Mesenchymal stem cell (in vitro differentiated cells and primary cell): ENCODE data around the gene GALNT10.

ENCODE experiments used
- DNase-seq: peaks from one replicate; pipeline ENCODE4 v3.0.0-alpha.2; 2013
- H2AFZ ChIP-seq: one replicate; pipeline ENCODE4 v1.6.1; 2013; ENCODE audit warnings: low read depth, mild to moderate bottlenecking, control low read depth, inconsistent platforms, low read length, moderate library complexity
- H2AK5ac ChIP-seq: 2 replicates; pipeline ENCODE4 v1.6.1; 2013; ENCODE audit warnings: low read length, moderate library complexity, mild to moderate bottlenecking, inconsistent platforms; ENCODE audit not compliant: severe bottlenecking
- H2BK120ac ChIP-seq: one replicate; pipeline ENCODE4 v1.6.1; 2013; ENCODE audit warnings: low read depth, mild to moderate bottlenecking, inconsistent platforms, low read length, moderate library complexity
- H2BK12ac ChIP-seq, 2 experiments: one replicate each; pipeline ENCODE4 v1.6.1; 2013; ENCODE audit warnings: inconsistent platforms in 2 of 2, low read length in 2 of 2, mild to moderate bottlenecking in 2 of 2, moderate library complexity in 2 of 2, control low read depth in 1 of 2
- H2BK15ac ChIP-seq: one replicate; pipeline ENCODE4 v1.6.1; 2013; ENCODE audit warnings: mild to moderate bottlenecking, low read depth, inconsistent platforms; ENCODE audit not compliant: poor library complexity, severe bottlenecking
- H2BK5ac ChIP-seq: 2 replicates; pipeline ENCODE4 v1.6.1; 2013; ENCODE audit warnings: low read depth, mild to moderate bottlenecking, low read length, control low read depth, inconsistent platforms; ENCODE audit not compliant: poor library complexity, severe bottlenecking
- H3K14ac ChIP-seq, 2 experiments: one replicate each; pipeline ENCODE4 v1.6.1; 2013; ENCODE audit warnings: inconsistent platforms in 2 of 2, low read length in 2 of 2, control low read depth in 1 of 2, mild to moderate bottlenecking in 1 of 2, moderate library complexity in 1 of 2
- H3K18ac ChIP-seq, 2 experiments: one replicate each; pipeline ENCODE4 v1.6.1; 2013; ENCODE audit warnings: inconsistent platforms in 2 of 2, low read length in 2 of 2, control low read depth in 1 of 2, low read depth in 1 of 2, mild to moderate bottlenecking in 1 of 2
- H3K23ac ChIP-seq, 2 experiments: one replicate each; pipeline ENCODE4 v1.6.1; 2013; ENCODE audit warnings: inconsistent platforms in 2 of 2, low read length in 2 of 2, mild to moderate bottlenecking in 2 of 2, moderate library complexity in 2 of 2, control low read depth in 1 of 2
- H3K27ac ChIP-seq: 2 replicates; pipeline ENCODE4 v1.5.1; 2013; ENCODE audit warnings: mild to moderate bottlenecking, moderate library complexity, low read length, control low read depth, inconsistent platforms; ENCODE audit not compliant: poor library complexity, severe bottlenecking
- H3K27me3 ChIP-seq, 2 experiments: 2 replicates each; pipeline versions ENCODE4 v1.6.1 to v1.7.0; 2013; ENCODE audit warnings: low read length in 2 of 2, mild to moderate bottlenecking in 2 of 2, moderate library complexity in 2 of 2, control low read depth in 1 of 2, inconsistent platforms in 1 of 2; ENCODE audit not compliant: control insufficient read depth in 1 of 2, insufficient read depth in 1 of 2
- H3K36me3 ChIP-seq, 2 experiments: 2 replicates each; pipeline versions ENCODE4 v1.6.1 to v1.7.0; 2013; ENCODE audit warnings: low read length in 2 of 2, control low read depth in 1 of 2, inconsistent platforms in 1 of 2, low read depth in 1 of 2, mild to moderate bottlenecking in 1 of 2; ENCODE audit not compliant: insufficient read depth in 2 of 2, control insufficient read depth in 1 of 2
- H3K4ac ChIP-seq, 2 experiments: one replicate each; pipeline ENCODE4 v1.6.1; 2013; ENCODE audit warnings: inconsistent platforms in 2 of 2, low read length in 2 of 2, mild to moderate bottlenecking in 2 of 2, moderate library complexity in 2 of 2, control low read depth in 1 of 2, low read depth in 1 of 2
- H3K4me1 ChIP-seq: 2 replicates; pipeline ENCODE4 v1.6.1; 2013; ENCODE audit warnings: low read depth, low read length, control low read depth; ENCODE audit not compliant: control insufficient read depth, insufficient read depth
- H3K4me2 ChIP-seq: 2 replicates; pipeline ENCODE4 v1.6.1; 2013; ENCODE audit warnings: low read length, mild to moderate bottlenecking, inconsistent platforms; ENCODE audit not compliant: poor library complexity, severe bottlenecking
- H3K4me3 ChIP-seq, 2 experiments: 2 replicates each; pipeline versions ENCODE4 v1.5.1 to v1.7.0; 2013; ENCODE audit warnings: low read length in 2 of 2, mild to moderate bottlenecking in 2 of 2, control low read depth in 1 of 2, low read depth in 1 of 2; ENCODE audit not compliant: insufficient read depth in 1 of 2
- H3K79me1 ChIP-seq: replicated peaks from 2 replicates; pipeline ENCODE4 v1.6.1; 2013; ENCODE audit warnings: mild to moderate bottlenecking, control low read depth, low read length, inconsistent platforms; ENCODE audit not compliant: poor library complexity, severe bottlenecking
- H3K9ac ChIP-seq: 2 replicates; pipeline ENCODE4 v1.7.0; 2013; ENCODE audit warnings: mild to moderate bottlenecking, low read length, moderate library complexity
- H3K9me3 ChIP-seq: 2 replicates; pipeline ENCODE4 v1.7.0; 2013; ENCODE audit warnings: mild to moderate bottlenecking, low read length; ENCODE audit not compliant: control insufficient read depth
- H4K8ac ChIP-seq: one replicate; pipeline ENCODE4 v1.6.1; 2013; ENCODE audit warnings: inconsistent platforms, mild to moderate bottlenecking, low read length, moderate library complexity
- H4K91ac ChIP-seq: one replicate; pipeline ENCODE4 v1.6.1; 2013; ENCODE audit warnings: mild to moderate bottlenecking, low read length, inconsistent platforms
- WGBS: methylation state at CpG from one replicate; pipeline ENCODE4 v1.1.7; 2013; ENCODE audit warnings: mixed read lengths; 5-methylcytosine and 5-hydroxymethylcytosine counted together

Gene GALNT10

DNA sequence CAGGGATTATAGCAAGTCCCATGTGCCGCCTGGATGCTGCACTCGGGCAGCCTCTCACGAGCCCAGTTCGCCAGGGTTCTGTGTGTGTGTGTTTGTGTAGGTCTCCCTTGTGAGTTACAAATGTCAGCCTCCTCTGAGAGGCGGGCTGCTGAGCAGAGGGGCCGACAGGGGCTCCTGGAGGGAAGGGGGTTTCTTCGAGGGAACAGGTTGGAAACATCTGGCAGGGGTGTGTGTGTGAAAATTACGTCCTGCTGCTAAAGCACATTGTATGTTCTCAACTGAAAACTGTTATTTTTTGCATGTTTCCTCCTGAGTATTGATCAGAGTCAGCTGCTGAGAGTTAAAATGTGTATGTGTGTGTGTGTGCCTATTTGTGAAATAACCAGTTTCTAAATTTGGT is 9.7 kb downstream of the GALNT10 start:
- Histone ChIP-seq H3K4me3 (no peak overlapping the region), H2BK12ac (peak overlapping the region in 1 of 2 experiments; percentile 88), H4K91ac (peak overlapping the region; percentile 43), H2BK120ac (no peak overlapping the region), H2AK5ac (no peak overlapping the region), H2BK15ac (peak overlapping the region; percentile 6), H3K36me3 (peaks cover 0 to 43% of the 10 kb centered on the region in 2 experiments), H3K9me3 (no peaks in the 10 kb centered on the region), H3K79me1 (peaks cover 50% of the 10 kb centered on the region), H2BK5ac (no peak overlapping the region), H3K27me3 (no peaks in the 10 kb centered on the region), H2AFZ (no peak overlapping the region), H3K4me1 (peaks cover 17% of the 10 kb centered on the region), H3K9ac (no peak overlapping the region), H3K4me2 (no peak overlapping the region), H3K27ac (no peak overlapping the region), H3K14ac (peak overlapping the region in 1 of 2 experiments; percentile 77), H3K4ac (peak overlapping the region; percentile 48 to 67), H4K8ac (no peak overlapping the region), H3K18ac (peak overlapping the region; percentile 5 to 76), H3K23ac (peak overlapping the region in 1 of 2 experiments; percentile 86)
- DNase-seq = no peak
- WGBS = 82% methylated on average over 8 of the region's 8 CpGs

GRCh38 chr5:154201108-154201769 is 10.7 kb downstream of the GALNT10 start:
- Histone ChIP-seq H2AFZ (no peak overlapping the region), H2BK120ac (no peak overlapping the region), H3K27me3 (no peaks in the 10 kb centered on the region), H4K91ac (no peak overlapping the region), H3K23ac (no peak overlapping the region), H2AK5ac (no peak overlapping the region), H3K4me2 (no peak overlapping the region), H2BK5ac (no peak overlapping the region), H3K9ac (no peak overlapping the region), H2BK12ac (no peak overlapping the region), H3K27ac (no peak overlapping the region), H4K8ac (no peak overlapping the region), H3K18ac (no peak overlapping the region), H3K4me3 (no peak overlapping the region), H3K4me1 (peaks cover 17% of the 10 kb centered on the region), H3K4ac (no peak overlapping the region), H3K36me3 (peaks cover 0 to 43% of the 10 kb centered on the region in 2 experiments), H2BK15ac (no peak overlapping the region), H3K14ac (no peak overlapping the region), H3K9me3 (no peaks in the 10 kb centered on the region), H3K79me1 (peaks cover 53% of the 10 kb centered on the region)
- DNase-seq = no peak
- 94% methylated on average over 6 of the region's 7 CpGs for WGBS

- Histone ChIP-seq H3K4ac (peak overlapping the region in 1 of 2 experiments; percentile 20), H3K27me3 (no peaks in the 10 kb centered on the region), H3K4me1 (peaks cover 15% of the 10 kb centered on the region), H2BK12ac (peak overlapping the region in 1 of 2 experiments; percentile 21), H2BK120ac (no peak overlapping the region), H3K9me3 (no peaks in the 10 kb centered on the region), H2AFZ (no peak overlapping the region), H3K4me2 (no peak overlapping the region), H2BK5ac (no peak overlapping the region), H3K79me1 (peaks cover 58% of the 10 kb centered on the region), H3K4me3 (no peak overlapping the region), H4K8ac (no peak overlapping the region), H3K23ac (no peak overlapping the region), H3K27ac (no peak overlapping the region), H3K9ac (no peak overlapping the region), H3K14ac (peak overlapping the region in 1 of 2 experiments; percentile 11), H4K91ac (no peak overlapping the region), H2BK15ac (no peak overlapping the region), H2AK5ac (no peak overlapping the region), H3K36me3 (peaks cover 0 to 49% of the 10 kb centered on the region in 2 experiments), H3K18ac (no peak overlapping the region)
- no peak for DNase-seq
- WGBS = 75% methylated on average over 11 of the region's 11 CpGs
Measured at GRCh38 chr5:154202379-154203260, 12.1 kb downstream of the GALNT10 start.
